ENCODE results near the gene NEUROD6.
A peak's percentile ranks its signal among the peaks of the same experiment; 100 is the strongest.

The NEUROD6 gene

DNA sequence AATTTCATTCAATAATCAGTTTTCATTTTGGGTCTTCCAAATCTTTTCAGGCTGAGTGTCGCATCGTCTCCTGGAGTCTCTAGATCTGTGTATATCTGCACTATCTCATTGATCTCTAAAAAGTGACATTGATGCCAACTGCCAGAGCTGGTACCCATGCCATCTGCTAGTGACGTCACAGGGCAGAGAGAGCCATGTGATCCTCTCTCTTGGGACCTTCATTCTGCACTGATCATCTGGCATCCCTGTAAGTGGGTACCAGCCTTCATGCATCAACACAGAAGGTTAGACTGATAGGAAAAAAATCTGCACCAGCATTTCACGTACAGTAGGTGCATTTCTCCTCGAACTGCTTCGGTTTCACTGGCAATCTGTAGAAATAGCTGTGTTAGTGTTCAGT is at the start of gene NEUROD6:
TSS of gene NEUROD6 (minus strand) at position 124 of the 400 bp plus-strand sequence. CDS start 1,458 bp downstream, outside the sequence.
- no peak for DNase-seq

- no peak for DNase-seq
These were observed 43.9 kb upstream of the NEUROD6 start for GRCh38 chr7:31384466-31384865.

DNA sequence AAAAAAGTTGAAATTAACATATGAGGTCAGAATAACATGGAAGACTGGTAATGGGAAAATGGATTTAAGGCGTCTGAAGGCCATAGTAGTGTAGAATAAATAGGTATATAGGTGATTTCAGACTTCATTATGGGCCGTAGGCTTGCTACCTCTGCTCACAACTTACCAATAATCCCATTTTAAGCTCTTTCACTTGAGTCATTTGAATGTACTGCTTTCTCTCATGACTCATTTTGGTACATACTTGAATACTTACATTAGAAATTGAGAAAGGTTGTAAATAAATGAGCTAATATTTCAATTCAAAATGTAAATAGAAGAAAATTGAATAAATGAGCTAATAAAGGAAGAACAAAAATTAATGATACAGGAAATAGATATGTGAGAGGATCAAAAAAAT is 42.2 kb upstream of the NEUROD6 start:
- DNase-seq = no peak

DNA sequence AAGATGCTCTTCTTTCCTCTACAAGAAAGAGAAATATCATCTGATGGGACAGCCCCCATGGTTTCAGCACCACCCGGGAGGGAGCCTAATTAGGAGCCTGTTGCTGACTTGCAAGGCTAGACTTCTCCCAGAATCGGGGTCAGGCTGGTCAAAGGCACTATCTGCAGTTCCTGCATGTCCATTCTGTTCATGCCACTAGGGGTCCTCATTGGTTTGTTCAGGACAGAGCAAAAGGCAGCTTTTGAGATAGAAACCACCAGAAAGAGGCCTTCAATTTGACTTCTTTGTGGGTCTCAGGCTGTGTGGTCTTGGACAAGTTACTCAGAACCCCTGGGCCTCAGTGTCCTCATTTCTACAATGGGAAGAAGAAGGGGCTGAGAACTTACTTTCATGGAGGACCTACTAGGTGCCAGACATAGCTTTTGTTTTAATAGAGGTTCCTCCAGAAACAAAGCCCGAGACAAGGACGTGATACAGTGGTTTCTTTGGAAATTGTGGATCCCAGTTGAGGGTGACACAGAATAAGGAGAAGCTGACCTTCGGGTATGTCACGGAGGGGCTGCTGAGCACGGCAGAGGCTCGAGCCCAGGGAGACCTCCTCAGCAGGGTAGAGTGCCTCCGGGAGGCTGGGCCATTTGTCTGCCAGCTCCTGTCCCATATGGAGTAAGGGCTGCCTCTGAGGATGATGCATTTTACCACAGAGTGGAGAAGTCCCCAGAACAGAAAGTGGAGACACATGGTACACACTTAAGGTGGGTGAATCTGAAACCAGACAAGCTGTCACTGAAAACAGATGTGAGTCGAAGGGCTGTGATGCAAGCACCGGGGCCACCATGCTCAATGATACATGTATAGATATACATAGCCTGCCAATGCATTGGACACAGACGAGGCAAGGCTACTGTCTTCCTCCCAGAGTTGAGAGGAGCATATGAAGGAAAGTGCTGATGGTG is 33.1 kb upstream of the NEUROD6 start:
- peak; percentile 46 for DNase-seq

DNA sequence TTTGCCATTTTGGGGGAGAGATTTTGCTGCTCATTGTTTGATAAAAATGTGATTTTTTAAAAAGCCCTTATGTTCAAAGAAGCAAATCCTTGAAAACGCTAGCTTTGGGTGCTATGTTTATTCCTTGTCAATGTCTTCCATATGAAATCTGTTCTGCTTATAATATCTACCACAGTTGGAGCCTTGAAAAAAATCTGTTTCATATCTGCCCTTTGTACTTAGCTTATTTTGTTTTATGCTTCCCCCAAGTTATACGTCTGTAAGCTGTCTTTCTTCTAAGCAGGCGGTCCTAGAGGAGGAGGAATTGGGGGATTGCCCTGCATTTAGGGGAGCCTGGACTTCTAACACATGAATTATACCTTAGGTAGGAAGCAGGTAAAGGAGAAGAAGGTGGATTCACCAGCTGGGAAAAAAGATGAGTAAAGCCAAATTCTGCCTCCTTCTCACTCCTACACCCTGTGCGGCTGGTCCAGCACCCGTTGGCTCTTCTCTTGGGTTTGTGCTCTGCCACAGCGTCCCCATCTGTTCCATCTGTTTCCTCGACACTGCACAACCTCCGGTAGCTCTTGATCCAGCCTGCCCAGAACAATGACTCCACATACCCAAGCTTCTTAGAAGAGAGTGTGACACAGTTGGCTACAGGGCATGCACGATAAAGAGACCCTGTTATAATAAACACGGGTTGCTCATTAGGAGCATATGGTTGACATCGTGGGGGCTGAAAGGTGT is 31.9 kb upstream of the NEUROD6 start:
- no peak for DNase-seq

- DNase-seq = no peak
These were observed 31.1 kb upstream of the NEUROD6 start for GRCh38 chr7:31371621-31372020.

DNA sequence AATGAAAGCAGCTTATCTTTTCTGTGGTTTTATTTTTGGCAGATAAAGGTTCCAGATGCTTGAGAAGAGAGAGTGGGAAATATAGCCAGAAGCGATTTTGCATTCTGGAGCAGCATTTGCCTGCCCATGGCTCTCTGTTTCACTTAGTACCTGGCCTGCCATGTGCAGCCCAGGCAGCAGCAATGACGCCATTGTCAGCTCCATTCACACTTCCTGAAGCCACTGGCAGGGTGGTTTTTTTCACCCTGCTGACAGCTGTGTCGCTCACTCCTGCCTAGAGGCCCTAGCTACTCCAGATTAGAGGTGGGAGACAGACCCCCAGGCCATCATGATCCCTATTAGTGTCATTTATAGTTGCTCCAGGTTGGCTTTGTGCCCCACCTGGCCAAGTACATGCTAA is 30.1 kb upstream of the NEUROD6 start:
- DNase-seq = no peak

- DNase-seq = peak; percentile 73
These were observed 28.1 kb upstream of the NEUROD6 start for GRCh38 chr7:31368620-31369019.

- DNase-seq = no peak
These were observed 23.0 kb upstream of the NEUROD6 start for GRCh38 chr7:31363496-31363895.

GRCh38 chr7:31363051-31363450 is 22.5 kb upstream of the NEUROD6 start:
- no peak for DNase-seq

- DNase-seq = no peak
These were observed 21.9 kb upstream of the NEUROD6 start for GRCh38 chr7:31362401-31362800.

- DNase-seq = no peak
These were observed 17.9 kb upstream of the NEUROD6 start for GRCh38 chr7:31358467-31358866.

GRCh38 chr7:31345421-31345820 is 4.9 kb upstream of the NEUROD6 start:
- DNase-seq = no peak

GRCh38 chr7:31343516-31344305 is 3.2 kb upstream of the NEUROD6 start:
- no peak for DNase-seq

- no peak for DNase-seq
These were observed 615 bp upstream of the NEUROD6 start for GRCh38 chr7:31341141-31341540.

DNA sequence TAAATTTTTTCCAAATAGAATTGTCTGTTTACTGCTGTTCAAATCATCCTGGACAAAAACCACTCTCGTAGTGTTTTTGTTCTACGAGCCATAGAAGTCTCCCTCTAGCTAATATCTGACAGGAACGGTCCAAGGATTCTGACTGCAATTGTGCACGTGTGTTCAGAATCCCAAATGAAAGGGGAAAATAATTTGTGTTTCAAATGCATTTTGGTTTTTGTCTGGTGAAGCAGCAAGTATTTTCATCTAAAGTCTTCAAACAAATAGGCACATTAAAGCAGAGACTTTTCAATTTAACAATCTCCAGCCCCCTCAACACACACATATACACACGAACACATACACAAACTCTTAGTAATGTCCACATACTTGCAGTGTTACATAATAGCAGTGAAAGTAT is 475 bp downstream of the NEUROD6 start:
- no peak for DNase-seq

GRCh38 chr7:31338706-31339105 is 1.8 kb downstream of the NEUROD6 start:
- DNase-seq = no peak

- no peak for DNase-seq
These were observed 3.4 kb downstream of the NEUROD6 start for GRCh38 chr7:31337002-31337565.

GRCh38 chr7:31336202-31337001 is 4.1 kb downstream of the NEUROD6 start:
- no peak for DNase-seq

- DNase-seq = no peak
These were observed 4.7 kb downstream of the NEUROD6 start for GRCh38 chr7:31335884-31336201.

- DNase-seq = no peak
These were observed 5.2 kb downstream of the NEUROD6 start for GRCh38 chr7:31335161-31335856.

GRCh38 chr7:31333291-31333690 is 7.2 kb downstream of the NEUROD6 start:
- DNase-seq = no peak

Data from NCI-H345 (cell line).